T-cell (primary cell): ENCODE results near the gene PAPSS2. TPM values are rescaled to one million over a fixed set of nuclear protein-coding genes. Genes with fewer than 3 reads are reported as not detected.
"Not testable (repeated sequence)": the region's sequence is repeated elsewhere in the genome, so short reads cannot be mapped to it uniquely, and the experiment has no call there.

Source experiments
- ATAC-seq, 4 experiments: fragments of 200-7000 bp in 3 of 4; fragments of 150-1000 bp in 1 of 4; cut with Tn5 transposase; replicated peaks in 1 of 4; 1 replicate in 3 of 4; 2 replicates in 1 of 4; pipeline ENCODE4 v1.10.0; 2021; ENCODE audit warnings: moderate library complexity in 3 of 4, mild to moderate bottlenecking in 2 of 4, moderate number of reproducible peaks in 1 of 4
- CTCF ChIA-PET, 2 donors: fragments of 300-600 bp; sonication (Branson Sonifier 250); formaldehyde crosslinking; loops; one replicate each; lab custom pipeline; 2022; ENCODE audit warnings: antibody characterized with exemption in 2 of 2; lab: Charles Lee
- POLR2A ChIA-PET, 2 donors: fragments of 300-600 bp; sonication (Branson Sonifier 250); formaldehyde crosslinking; loops; one replicate each; lab custom pipeline; 2022; ENCODE audit warnings: antibody characterized with exemption in 2 of 2; lab: Charles Lee
- DNase-seq, 35 experiments: peaks; one replicate each; pipeline versions ENCODE4 v3.0.0 to v3.0.0-alpha.2; 2013 to 2023
- H3K27ac ChIP-seq: one replicate; pipeline ENCODE4 v1.5.1; 2013; ENCODE audit warnings: low read length
- H3K27me3 ChIP-seq, 2 experiments: replicated peaks in 1 of 2; 1 replicate in 1 of 2; 2 replicates in 1 of 2; pipeline versions ENCODE4 v1.6.1 to v1.7.0; 2013; ENCODE audit warnings: low read length in 1 of 2, mixed read lengths in 1 of 2; ENCODE audit not compliant: control insufficient read depth in 2 of 2, insufficient read depth in 2 of 2; ENCODE audit errors: extremely low read depth in 1 of 2
- H3K36me3 ChIP-seq, 2 donors: 1 replicate in 1 of 2; 2 replicates in 1 of 2; pipeline versions ENCODE4 v1.6.1 to v1.7.0; 2013; ENCODE audit warnings: low read length in 1 of 2; ENCODE audit not compliant: control insufficient read depth in 2 of 2, insufficient read depth in 1 of 2; ENCODE audit errors: extremely low read depth in 1 of 2
- H3K4me1 ChIP-seq, 2 experiments: 1 replicate in 1 of 2; 2 replicates in 1 of 2; pipeline versions ENCODE4 v1.6.1 to v1.7.0; 2013; ENCODE audit warnings: low read length in 2 of 2, mixed read lengths in 1 of 2; ENCODE audit not compliant: insufficient read depth in 2 of 2, control insufficient read depth in 1 of 2; ENCODE audit errors: extremely low read depth in 1 of 2
- H3K4me3 ChIP-seq, 2 donors: 1 replicate in 1 of 2; 2 replicates in 1 of 2; pipeline versions ENCODE4 v1.5.1 to v1.7.0; 2013; ENCODE audit warnings: mild to moderate bottlenecking in 2 of 2, low read length in 1 of 2, moderate library complexity in 1 of 2; ENCODE audit not compliant: control insufficient read depth in 1 of 2; ENCODE audit errors: extremely low read depth in 1 of 2
- H3K9me3 ChIP-seq: 2 replicates; pipeline ENCODE4 v1.7.0; 2013
- H3K27ac Mint-ChIP-seq, 2 donors: one replicate each; pipeline ENCODE4 v1.8.0; 2020 to 2021; ENCODE audit warnings: mild to moderate bottlenecking in 2 of 2, mixed read lengths in 2 of 2
- H3K27me3 Mint-ChIP-seq, 2 donors: one replicate each; pipeline ENCODE4 v1.8.0; 2021 to 2022; ENCODE audit warnings: mixed read lengths in 2 of 2
- H3K36me3 Mint-ChIP-seq: one replicate; pipeline ENCODE4 v1.8.0; 2021; ENCODE audit warnings: mixed read lengths
- H3K4me1 Mint-ChIP-seq, 3 donors: one replicate each; pipeline ENCODE4 v1.8.0; 2020 to 2022; ENCODE audit warnings: mixed read lengths in 3 of 3, mild to moderate bottlenecking in 1 of 3
- H3K4me3 Mint-ChIP-seq, 3 donors: one replicate each; pipeline ENCODE4 v1.8.0; 2020 to 2022; ENCODE audit warnings: mild to moderate bottlenecking in 3 of 3, mixed read lengths in 3 of 3, moderate library complexity in 3 of 3
- H3K9me3 Mint-ChIP-seq, 3 donors: one replicate each; pipeline ENCODE4 v1.8.0; 2020 to 2022; ENCODE audit warnings: mixed read lengths in 3 of 3
- WGBS: methylation state at CpG from one replicate; pipeline ENCODE4 v1.1.5; 2013; ENCODE audit warnings: missing lambda C conversion rate; ENCODE audit not compliant: insufficient coverage; 5-methylcytosine and 5-hydroxymethylcytosine counted together
- total RNA-seq, 35 experiments: library from RNA in 6 of 35; stranded (reverse) in 6 of 35; fragments of 120-200 nt in 1 of 35; gene quantifications; one replicate each; pipeline versions ENCODE4 v1.2.1 to v1.2.4 and lab custom pipeline; 2013 to 2026

Gene PAPSS2
- total RNA-seq, 5 donors from 2014 or later (not counting 1 experiment from before 2014, with no cell fraction given): 0.35 to 1.8 (median 0.61) TPM; not detected in 2

DNA sequence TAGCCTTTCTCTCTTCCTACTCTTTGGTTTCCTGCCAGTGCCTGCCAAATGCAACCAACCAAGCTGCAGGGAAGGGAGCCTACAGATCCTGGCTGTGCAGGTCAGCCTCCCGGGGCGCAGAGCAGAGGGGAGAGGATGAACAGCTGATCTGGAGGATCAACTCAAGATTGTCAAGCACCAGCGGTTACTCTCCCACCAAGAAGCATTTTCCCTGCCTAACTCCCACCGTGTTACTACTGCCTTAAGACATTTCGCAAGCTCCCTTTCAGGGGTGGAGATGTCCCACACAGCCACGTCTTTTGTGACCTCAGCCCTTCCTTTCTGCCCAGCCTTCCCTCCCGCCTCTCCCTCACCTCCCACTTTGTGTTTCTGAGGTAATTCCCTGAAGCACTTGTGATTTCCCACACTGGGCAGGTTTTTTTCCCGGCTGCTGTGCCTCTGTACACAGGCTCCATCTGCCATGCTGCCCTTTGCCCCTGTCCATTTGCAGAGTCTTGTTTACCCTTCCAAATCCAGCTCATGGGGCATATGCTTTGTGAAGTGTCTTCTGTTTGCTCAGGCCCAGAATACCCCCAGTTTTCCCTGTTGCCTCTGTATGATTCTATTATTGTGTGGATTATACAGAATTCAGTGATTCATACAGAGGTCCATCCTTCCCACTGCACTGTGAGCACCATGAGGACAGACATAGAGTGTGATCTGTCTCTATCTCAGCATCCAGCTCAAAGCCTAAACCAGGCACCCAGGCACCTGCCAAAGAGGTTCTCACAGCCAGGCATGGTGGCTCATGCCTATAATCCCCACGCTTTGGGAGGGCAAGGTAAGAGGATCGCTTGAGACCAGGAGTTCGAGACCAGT lies 40.9 kb upstream of the PAPSS2 start:
- ChIA-PET POLR2A (no interaction called here), CTCF (no interaction called here)
- Mint-ChIP-seq H3K4me1 (no peaks in the 10 kb centered on the region), H3K36me3 (no peaks in the 10 kb centered on the region), H3K27me3 (peaks cover 15 to 31% of the 10 kb centered on the region in 2 donors), H3K9me3 (no peaks in the 10 kb centered on the region), H3K4me3 (no peak overlapping the region), H3K27ac (no peak overlapping the region)
- 73% methylated on average over 9 of the region's 11 CpGs for WGBS
- H3K4me1 ChIP-seq: no peaks in the 10 kb centered on the region
- H3K9me3 ChIP-seq: no peaks in the 10 kb centered on the region
- no peak overlapping the region for H3K4me3 ChIP-seq
- peaks cover 0 to 5% of the 10 kb centered on the region in 2 experiments for H3K27me3 ChIP-seq
- no peak for DNase-seq
- no peak for ATAC-seq
- no peaks in the 10 kb centered on the region for H3K36me3 ChIP-seq
- no peak overlapping the region for H3K27ac ChIP-seq

DNA sequence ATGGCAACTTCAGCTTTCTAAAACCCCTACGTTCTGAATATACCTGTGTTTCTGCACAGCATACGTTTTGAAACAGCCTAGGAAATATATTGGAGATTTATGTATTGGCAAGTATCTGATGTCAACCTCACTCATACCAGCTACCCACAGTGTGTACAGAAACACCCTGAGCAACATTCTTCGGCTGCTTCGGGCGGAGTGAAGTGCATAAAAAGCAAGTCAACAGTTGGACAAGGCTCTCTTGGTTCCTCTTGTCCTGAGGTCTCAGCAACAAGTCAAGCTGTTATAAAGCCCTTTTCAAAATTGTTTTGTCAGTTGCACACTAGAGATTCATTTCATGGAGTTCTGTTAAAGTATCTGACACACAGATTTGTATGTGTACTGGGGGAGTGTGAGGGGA lies 40.0 kb upstream of the PAPSS2 start:
- Histone ChIP-seq H3K9me3 (no peaks in the 10 kb centered on the region), H3K4me3 (no peak overlapping the region), H3K4me1 (no peaks in the 10 kb centered on the region), H3K27ac (no peak overlapping the region), H3K27me3 (peaks cover 0 to 5% of the 10 kb centered on the region in 2 experiments), H3K36me3 (no peaks in the 10 kb centered on the region)
- Mint-ChIP-seq H3K27ac (no peak overlapping the region), H3K36me3 (no peaks in the 10 kb centered on the region), H3K4me1 (no peaks in the 10 kb centered on the region), H3K9me3 (no peaks in the 10 kb centered on the region), H3K27me3 (peaks cover 15 to 31% of the 10 kb centered on the region in 2 donors), H3K4me3 (no peak overlapping the region)
- ChIA-PET CTCF (no interaction called here), POLR2A (no interaction called here)
- 62% methylated on average over 3 of the region's 5 CpGs for WGBS
- DNase-seq: no peak
- no peak for ATAC-seq

DNA sequence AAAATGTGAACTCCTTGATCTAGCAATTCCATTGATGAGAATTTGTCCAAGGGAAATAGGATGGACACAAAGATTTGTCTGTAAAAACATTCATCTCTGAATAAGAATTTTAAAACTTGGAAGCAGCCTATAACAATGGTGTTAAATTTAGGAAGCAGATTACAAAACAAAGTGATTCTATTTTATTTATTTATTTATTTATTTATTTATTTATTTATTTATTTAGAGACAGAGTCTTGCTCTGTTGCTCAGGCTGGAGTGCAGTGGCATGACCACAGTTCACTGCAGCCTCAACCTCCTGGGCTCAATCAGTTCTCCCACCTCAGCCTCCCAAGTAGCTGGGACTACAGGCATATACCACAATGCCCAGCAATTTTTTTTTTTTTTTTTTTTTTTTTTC lies 38.2 kb upstream of the PAPSS2 start:
- H3K36me3 ChIP-seq, H3K27ac Mint-ChIP-seq, H3K4me1 Mint-ChIP-seq, H3K36me3 Mint-ChIP-seq, H3K9me3 Mint-ChIP-seq, POLR2A ChIA-PET, H3K4me3 ChIP-seq, H3K27ac ChIP-seq, CTCF ChIA-PET, ATAC-seq, H3K4me1 ChIP-seq, DNase-seq, H3K27me3 ChIP-seq, H3K9me3 ChIP-seq, H3K4me3 Mint-ChIP-seq: not testable (repeated sequence)
- H3K27me3 Mint-ChIP-seq: peaks cover 15 to 26% of the 10 kb centered on the region in 2 donors

DNA sequence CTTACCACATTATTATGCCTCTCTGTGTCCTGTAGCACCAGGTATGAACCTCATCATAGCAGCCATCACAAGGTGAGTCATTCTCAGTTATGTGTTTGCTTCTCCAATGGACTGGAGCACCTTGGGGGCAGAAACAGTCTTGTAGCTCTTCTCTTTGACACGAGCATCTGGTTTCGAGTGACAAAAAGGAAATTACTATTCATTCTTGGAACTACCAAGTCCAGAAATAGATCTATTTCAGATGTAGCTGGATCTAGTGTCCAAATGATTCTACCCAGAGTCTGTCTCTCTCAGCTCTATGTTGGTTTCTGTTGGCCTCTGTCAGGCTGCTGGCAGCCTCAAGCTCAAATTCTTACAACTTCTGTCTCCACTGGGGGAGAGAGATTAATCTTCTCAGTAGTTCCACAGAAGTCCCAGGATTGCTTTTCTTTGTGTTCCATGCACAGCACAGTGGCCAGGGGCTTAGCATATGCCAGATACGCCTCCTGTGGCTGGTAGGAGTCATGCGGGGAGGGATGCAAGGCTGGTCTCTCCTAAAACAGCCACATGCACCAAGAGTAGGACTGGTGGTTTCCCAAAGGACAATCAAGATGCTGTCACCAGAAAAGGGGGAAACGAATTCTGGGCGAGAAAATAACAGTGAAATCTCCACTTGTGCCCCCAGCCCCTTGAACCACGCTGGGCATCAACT lies 37.2 kb upstream of the PAPSS2 start:
- H3K4me3 Mint-ChIP-seq: no peak overlapping the region
- CTCF ChIA-PET: no interaction called here
- H3K27ac ChIP-seq: no peak overlapping the region
- H3K4me1 Mint-ChIP-seq: no peaks in the 10 kb centered on the region
- peaks cover 0 to 5% of the 10 kb centered on the region in 2 experiments for H3K27me3 ChIP-seq
- POLR2A ChIA-PET: no interaction called here
- peaks cover 14 to 20% of the 10 kb centered on the region in 2 donors for H3K27me3 Mint-ChIP-seq
- no peaks in the 10 kb centered on the region for H3K36me3 Mint-ChIP-seq
- H3K4me1 ChIP-seq: no peaks in the 10 kb centered on the region
- no peaks in the 10 kb centered on the region for H3K36me3 ChIP-seq
- no peaks in the 10 kb centered on the region for H3K9me3 ChIP-seq
- no peak overlapping the region for H3K27ac Mint-ChIP-seq
- H3K9me3 Mint-ChIP-seq: no peaks in the 10 kb centered on the region
- H3K4me3 ChIP-seq: no peak overlapping the region
- ATAC-seq: no peak
- no peak for DNase-seq
- 40% methylated on average over 2 of the region's 7 CpGs for WGBS

DNA sequence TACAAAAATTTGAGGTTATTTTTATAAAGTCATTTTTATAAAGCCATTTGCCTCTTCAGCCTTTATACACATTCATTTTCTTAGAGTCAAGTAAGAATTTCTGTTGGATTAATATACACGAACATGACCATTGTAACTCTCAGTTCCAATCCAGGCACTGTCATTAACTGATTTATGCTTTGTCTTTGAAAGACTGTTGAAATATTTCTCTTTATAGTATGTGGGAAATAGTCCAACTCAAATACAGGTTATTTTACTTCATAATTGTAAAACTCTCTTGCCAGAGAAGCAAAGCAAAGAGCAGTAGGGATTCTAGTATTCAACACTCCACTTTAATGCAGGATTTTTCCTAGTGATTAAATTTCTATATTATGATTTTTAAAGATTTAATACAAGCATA lies 36.5 kb upstream of the PAPSS2 start:
- H3K36me3 Mint-ChIP-seq: no peaks in the 10 kb centered on the region
- no peaks in the 10 kb centered on the region for H3K9me3 Mint-ChIP-seq
- DNase-seq (no peak), ATAC-seq (no peak)
- no peaks in the 10 kb centered on the region for H3K9me3 ChIP-seq
- no CpG with 5 or more reads among the region's 1 CpG for WGBS
- no peaks in the 10 kb centered on the region for H3K4me1 Mint-ChIP-seq
- H3K27me3 Mint-ChIP-seq: peaks cover 13 to 17% of the 10 kb centered on the region in 2 donors
- H3K27ac Mint-ChIP-seq: no peak overlapping the region
- H3K27me3 ChIP-seq: peaks cover 0 to 2% of the 10 kb centered on the region in 2 experiments
- POLR2A ChIA-PET: no interaction called here
- no peak overlapping the region for H3K27ac ChIP-seq
- no peaks in the 10 kb centered on the region for H3K36me3 ChIP-seq
- no peak overlapping the region for H3K4me3 Mint-ChIP-seq
- H3K4me1 ChIP-seq: no peaks in the 10 kb centered on the region
- H3K4me3 ChIP-seq: no peak overlapping the region
- CTCF ChIA-PET: no interaction called here

DNA sequence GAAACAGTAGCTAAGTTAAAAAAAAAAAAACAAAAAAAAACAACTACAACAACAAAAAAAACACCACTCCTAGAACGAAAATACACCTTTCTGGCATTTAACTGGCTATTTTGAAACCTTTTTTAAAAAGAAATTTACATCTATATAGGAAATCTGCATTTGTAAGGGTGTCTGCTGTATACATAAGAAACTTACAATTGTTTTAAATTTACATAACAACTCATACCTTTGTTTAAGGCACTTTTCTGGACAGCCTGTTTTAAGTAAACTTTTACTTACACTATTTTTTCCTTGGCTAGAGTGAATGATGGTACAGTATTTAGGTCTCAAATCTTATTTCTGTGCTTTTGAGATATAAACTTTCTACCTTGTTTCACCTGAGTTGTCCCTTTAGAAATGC lies 34.0 kb upstream of the PAPSS2 start:
- CTCF ChIA-PET: no interaction called here
- H3K27ac ChIP-seq: no peak overlapping the region
- no CpG with 5 or more reads among the region's 1 CpG for WGBS

More for the DNA sequence above, 34.0 kb upstream of the PAPSS2 start:
- Mint-ChIP-seq H3K36me3 (no peaks in the 10 kb centered on the region), H3K4me3 (no peak overlapping the region), H3K9me3 (no peaks in the 10 kb centered on the region), H3K27ac (no peak overlapping the region), H3K27me3 (peaks cover 7% of the 10 kb centered on the region in 2 donors), H3K4me1 (no peaks in the 10 kb centered on the region)
- Histone ChIP-seq H3K4me3 (no peak overlapping the region), H3K4me1 (no peaks in the 10 kb centered on the region), H3K9me3 (no peaks in the 10 kb centered on the region), H3K27me3 (peaks cover 0 to 2% of the 10 kb centered on the region in 2 experiments), H3K36me3 (no peaks in the 10 kb centered on the region)
- ATAC-seq (no peak), DNase-seq (no peak)
- POLR2A ChIA-PET: interaction anchor here in 1 of 2 donors (0.7 kb wide), 1 partner anchor 170 kb away, joined by 3 read pairs; no protein-coding TSS in a partner anchor
